Measurements from ENCODE around the gene CAMK2D. TPM values are rescaled to one million over a fixed set of nuclear protein-coding genes. Genes with fewer than 3 reads are reported as not detected.

The CAMK2D gene
- total RNA-seq, 1 experiment from 2014 or later: 9.0 TPM

- no peaks in the 10 kb centered on the region for H3K79me2 ChIP-seq (ENCODE audit: insufficient read depth, low read length)
- no peak overlapping the region for H2BK5ac ChIP-seq (ENCODE audit: insufficient read length, low read length)
- no peak overlapping the region for H3K9ac ChIP-seq (ENCODE audit: extremely low read depth, insufficient read length, low read length)
- H3K56ac ChIP-seq (ENCODE audit: insufficient read length, low read depth, low read length): no peak overlapping the region
- no peak overlapping the region for H2BK120ac ChIP-seq (ENCODE audit: low read depth, low read length, poor library complexity, severe bottlenecking)
- WGBS (ENCODE audit: extremely low coverage, insufficient read length, low lambda C conversion rate): no CpG with 5 or more reads among the region's 6 CpGs
- no peaks in the 10 kb centered on the region for H3K9me3 Mint-ChIP-seq
- H4K91ac ChIP-seq (ENCODE audit: insufficient read length, low read depth, low read length): no peak overlapping the region
- DNase-seq: no peak
- no peak overlapping the region for H4K8ac ChIP-seq (replicated peaks; ENCODE audit: insufficient read length, low read depth, low read length)
- H3K27me3 ChIP-seq (ENCODE audit: insufficient read depth, low read length): no peaks in the 10 kb centered on the region
- no peak overlapping the region for H2BK20ac ChIP-seq (ENCODE audit: low read depth, low read length, poor library complexity, severe bottlenecking)
- no peaks in the 10 kb centered on the region for H4K20me1 ChIP-seq (ENCODE audit: control insufficient read depth, insufficient read depth, insufficient read length)
- no peaks in the 10 kb centered on the region for H3K36me3 Mint-ChIP-seq (ENCODE audit: insufficient read depth in 1 of 3, low read depth in 3 of 3)
- TF ChIP-seq CTCF (conservative IDR thresholded peaks at IDR 0.05): no peak
- H2BK15ac ChIP-seq (ENCODE audit: low read depth, low read length): no peak overlapping the region
- H2AK5ac ChIP-seq (ENCODE audit: insufficient read length, low read length): no peak overlapping the region
- no peak overlapping the region for H3K27ac ChIP-seq (ENCODE audit: insufficient read length, low read depth, low read length)
- H3T11ph ChIP-seq (ENCODE audit: low read length): no peak overlapping the region
- H3K4me1 Mint-ChIP-seq: no peaks in the 10 kb centered on the region
- H3K23ac ChIP-seq (ENCODE audit: insufficient read length, low read depth, low read length): no peak overlapping the region
- no peaks in the 10 kb centered on the region for H3K79me1 ChIP-seq (ENCODE audit: insufficient read depth, low read depth, low read length, poor library complexity, severe bottlenecking)
- H3K4ac ChIP-seq (ENCODE audit: low read depth, low read length): no peak overlapping the region
- H3K4me2 ChIP-seq (ENCODE audit: insufficient read depth, insufficient read length, low read length): no peak overlapping the region
- no peaks in the 10 kb centered on the region for H3K4me1 ChIP-seq (ENCODE audit: insufficient read depth, low read length)
- H3K23me2 ChIP-seq (ENCODE audit: insufficient read length, low read depth, low read length, poor library complexity, severe bottlenecking): no peaks in the 10 kb centered on the region
- H3K14ac ChIP-seq (ENCODE audit: insufficient read depth, low read length): no peak overlapping the region
- no peak overlapping the region for H3K18ac ChIP-seq (ENCODE audit: insufficient read length, low read depth, low read length)
- no peak overlapping the region for H3K4me3 Mint-ChIP-seq
- H3K9me3 ChIP-seq (ENCODE audit: control insufficient read depth, low read depth, low read length): no peaks in the 10 kb centered on the region
- no peak overlapping the region for H4K5ac ChIP-seq (ENCODE audit: insufficient read length, low read depth, low read length)
- H2AFZ ChIP-seq (ENCODE audit: low read length): no peak overlapping the region
- no peaks in the 10 kb centered on the region for H3K27me3 Mint-ChIP-seq (ENCODE audit: low read depth)
- H3K27ac Mint-ChIP-seq: no peak overlapping the region
- H2BK12ac ChIP-seq (ENCODE audit: insufficient read length, low read depth, low read length): no peak overlapping the region
These were observed 144.3 kb downstream of the CAMK2D start for GRCh38 chr4:113617195-113617594.
